GM19397 (cell line): ENCODE data around the gene PPP1R1C.

Experiments
- ATAC-seq: cut with Tn5 transposase; IDR thresholded peaks from one replicate; pipeline ENCODE4 v1.9.1; 2021; ENCODE audit warnings: mild to moderate bottlenecking, moderate library complexity; ENCODE audit not compliant: unreplicated experiment

Gene PPP1R1C

GRCh38 chr2:182058056-182058455 lies 72.4 kb downstream of the PPP1R1C start:
- ATAC-seq = no peak

GRCh38 chr2:182061739-182062138 lies 76.1 kb downstream of the PPP1R1C start:
- no peak for ATAC-seq

GRCh38 chr2:182062329-182062972 lies 76.8 kb downstream of the PPP1R1C start:
- no peak for ATAC-seq

- no peak for ATAC-seq
These were observed 78.5 kb downstream of the PPP1R1C start for GRCh38 chr2:182064019-182064778.

- ATAC-seq = no peak
These were observed 80.9 kb downstream of the PPP1R1C start for GRCh38 chr2:182066400-182067087.

- ATAC-seq = no peak
These were observed 81.7 kb downstream of the PPP1R1C start for GRCh38 chr2:182067393-182067792.

GRCh38 chr2:182068811-182069210 lies 83.2 kb downstream of the PPP1R1C start:
- no peak for ATAC-seq

GRCh38 chr2:182069416-182069815 lies 83.8 kb downstream of the PPP1R1C start:
- no peak for ATAC-seq

GRCh38 chr2:182069908-182070307 lies 84.3 kb downstream of the PPP1R1C start:
- ATAC-seq = no peak

GRCh38 chr2:182070736-182071135 lies 85.1 kb downstream of the PPP1R1C start:
- no peak for ATAC-seq

GRCh38 chr2:182072861-182073260 lies 87.2 kb downstream of the PPP1R1C start:
- ATAC-seq = no peak

- ATAC-seq = no peak
These were observed 88.0 kb downstream of the PPP1R1C start for GRCh38 chr2:182073613-182074012.

- ATAC-seq = no peak
These were observed 91.4 kb downstream of the PPP1R1C start for GRCh38 chr2:182077023-182077422.

- ATAC-seq = no peak
These were observed 91.9 kb downstream of the PPP1R1C start for GRCh38 chr2:182077448-182078142.

GRCh38 chr2:182078988-182079602 lies 93.4 kb downstream of the PPP1R1C start:
- no peak for ATAC-seq

- ATAC-seq = no peak
These were observed 94.8 kb downstream of the PPP1R1C start for GRCh38 chr2:182080493-182080892.

- no peak for ATAC-seq
These were observed 96.1 kb downstream of the PPP1R1C start for GRCh38 chr2:182081602-182082260.

- ATAC-seq = no peak
These were observed 103.1 kb downstream of the PPP1R1C start for GRCh38 chr2:182088681-182089320.

- no peak for ATAC-seq
These were observed 104.8 kb downstream of the PPP1R1C start for GRCh38 chr2:182090486-182090885.
